H9 (cell line): ENCODE results near the gene ZSWIM6. TPM values are rescaled to one million over a fixed set of nuclear protein-coding genes. Genes with fewer than 3 reads are reported as not detected.

ENCODE experiments used
- DNase-seq: peaks from one replicate; pipeline ENCODE4 v3.0.0-alpha.2; 2017
- H2AFZ ChIP-seq: one replicate; pipeline ENCODE4 v1.6.1; 2013; ENCODE audit warnings: mild to moderate bottlenecking, low read length, control low read depth, moderate library complexity
- H2AK5ac ChIP-seq: 2 replicates; pipeline ENCODE4 v1.6.1; 2013; ENCODE audit warnings: low read length, control low read depth, mixed read lengths; ENCODE audit not compliant: insufficient read length
- H2BK120ac ChIP-seq: one replicate; pipeline ENCODE4 v1.6.1; 2013; ENCODE audit warnings: low read depth, mild to moderate bottlenecking, low read length, control low read depth, inconsistent platforms; ENCODE audit not compliant: poor library complexity, severe bottlenecking
- H2BK12ac ChIP-seq: 2 replicates; pipeline ENCODE4 v1.6.1; 2013; ENCODE audit warnings: low read length, control low read depth, mixed read lengths, low read depth; ENCODE audit not compliant: insufficient read length
- H2BK15ac ChIP-seq: 2 replicates; pipeline ENCODE4 v1.6.1; 2013; ENCODE audit warnings: low read depth, low read length, control low read depth
- H2BK20ac ChIP-seq: one replicate; pipeline ENCODE4 v1.6.1; 2013; ENCODE audit warnings: low read depth, mild to moderate bottlenecking, low read length, control low read depth, inconsistent platforms; ENCODE audit not compliant: poor library complexity, severe bottlenecking
- H2BK5ac ChIP-seq: 2 replicates; pipeline ENCODE4 v1.6.1; 2013; ENCODE audit warnings: low read length, control low read depth, mixed read lengths; ENCODE audit not compliant: insufficient read length
- H3K14ac ChIP-seq: 2 replicates; pipeline ENCODE4 v1.6.1; 2013; ENCODE audit warnings: low read length, control low read depth; ENCODE audit not compliant: insufficient read depth
- H3K18ac ChIP-seq: 2 replicates; pipeline ENCODE4 v1.6.1; 2013; ENCODE audit warnings: low read depth, mild to moderate bottlenecking, mixed read lengths, low read length, control low read depth; ENCODE audit not compliant: insufficient read length
- H3K23ac ChIP-seq: 2 replicates; pipeline ENCODE4 v1.6.1; 2013; ENCODE audit warnings: low read length, control low read depth, mixed read lengths, low read depth; ENCODE audit not compliant: insufficient read length
- H3K23me2 ChIP-seq: 2 replicates; pipeline ENCODE4 v1.6.1; 2013; ENCODE audit warnings: low read depth, mild to moderate bottlenecking, mixed read lengths, low read length, control low read depth; ENCODE audit not compliant: insufficient read length, poor library complexity, severe bottlenecking
- H3K27ac ChIP-seq: 2 replicates; pipeline ENCODE4 v1.5.1; 2013; ENCODE audit warnings: low read length, control low read depth, mixed read lengths, low read depth; ENCODE audit not compliant: insufficient read length
- H3K27me3 ChIP-seq: 2 replicates; pipeline ENCODE4 v1.6.1; 2013; ENCODE audit warnings: low read length, control low read depth, inconsistent platforms; ENCODE audit not compliant: insufficient read depth
- H3K4ac ChIP-seq: 2 replicates; pipeline ENCODE4 v1.6.1; 2013; ENCODE audit warnings: low read depth, mild to moderate bottlenecking, control low read depth, inconsistent platforms, low read length, moderate library complexity
- H3K4me1 ChIP-seq: 2 replicates; pipeline ENCODE4 v1.6.1; 2013; ENCODE audit warnings: low read length, control low read depth, inconsistent platforms; ENCODE audit not compliant: insufficient read depth
- H3K4me2 ChIP-seq: 2 replicates; pipeline ENCODE4 v1.6.1; 2013; ENCODE audit warnings: low read length, control low read depth, mixed read lengths; ENCODE audit not compliant: insufficient read length, insufficient read depth
- H3K56ac ChIP-seq: 2 replicates; pipeline ENCODE4 v1.6.1; 2013; ENCODE audit warnings: low read depth, mild to moderate bottlenecking, mixed read lengths, low read length, control low read depth; ENCODE audit not compliant: insufficient read length
- H3K79me1 ChIP-seq: 2 replicates; pipeline ENCODE4 v1.6.1; 2013; ENCODE audit warnings: low read depth, mild to moderate bottlenecking, moderate library complexity, low read length, control low read depth, inconsistent platforms; ENCODE audit not compliant: insufficient read depth, poor library complexity, severe bottlenecking
- H3K79me2 ChIP-seq: 2 replicates; pipeline ENCODE4 v1.6.1; 2013; ENCODE audit warnings: low read length, control low read depth, inconsistent platforms; ENCODE audit not compliant: insufficient read depth
- H3K9ac ChIP-seq: 2 replicates; pipeline ENCODE4 v1.6.1; 2013; ENCODE audit warnings: low read length, control low read depth, mixed read lengths; ENCODE audit not compliant: insufficient read length; ENCODE audit errors: extremely low read depth
- H3K9me3 ChIP-seq: one replicate; pipeline ENCODE4 v1.6.1; 2013; ENCODE audit warnings: low read depth, low read length, inconsistent platforms; ENCODE audit not compliant: control insufficient read depth
- H3T11ph ChIP-seq: one replicate; pipeline ENCODE4 v1.6.1; 2013; ENCODE audit warnings: mild to moderate bottlenecking, low read length, control low read depth, inconsistent platforms
- H4K20me1 ChIP-seq: one replicate; pipeline ENCODE4 v1.6.1; 2013; ENCODE audit not compliant: control insufficient read depth, insufficient read length, insufficient read depth
- H4K5ac ChIP-seq: 2 replicates; pipeline ENCODE4 v1.6.1; 2013; ENCODE audit warnings: low read depth, mild to moderate bottlenecking, mixed read lengths, low read length, control low read depth; ENCODE audit not compliant: insufficient read length
- H4K8ac ChIP-seq: replicated peaks from 2 replicates; pipeline ENCODE4 v1.6.1; 2013; ENCODE audit warnings: low read length, control low read depth, mixed read lengths, low read depth; ENCODE audit not compliant: insufficient read length
- H4K91ac ChIP-seq: 2 replicates; pipeline ENCODE4 v1.6.1; 2013; ENCODE audit warnings: low read depth, mild to moderate bottlenecking, moderate library complexity, mixed read lengths, low read length, control low read depth; ENCODE audit not compliant: insufficient read length
- H3K27ac Mint-ChIP-seq, 3 experiments: 2 replicates in 2 of 3; 3 replicates in 1 of 3; pipeline ENCODE4 v1.8.0; 2020 to 2021; ENCODE audit warnings: mixed read lengths in 3 of 3, mild to moderate bottlenecking in 1 of 3, moderate library complexity in 1 of 3
- H3K27me3 Mint-ChIP-seq: 2 replicates; pipeline ENCODE4 v1.8.0; 2021; ENCODE audit warnings: low read depth, mild to moderate bottlenecking, moderate library complexity, mixed read lengths
- H3K36me3 Mint-ChIP-seq, 3 experiments: 2 replicates in 2 of 3; 3 replicates in 1 of 3; pipeline ENCODE4 v1.8.0; 2020 to 2021; ENCODE audit warnings: low read depth in 3 of 3, mixed read lengths in 3 of 3; ENCODE audit not compliant: insufficient read depth in 1 of 3
- H3K4me1 Mint-ChIP-seq, 2 experiments: 2 replicates each; pipeline ENCODE4 v1.8.0; 2020; ENCODE audit warnings: mixed read lengths in 2 of 2
- H3K4me3 Mint-ChIP-seq, 2 experiments: 2 replicates in 1 of 2; 3 replicates in 1 of 2; pipeline ENCODE4 v1.8.0; 2020 to 2021; ENCODE audit warnings: mild to moderate bottlenecking in 2 of 2, mixed read lengths in 2 of 2, moderate library complexity in 1 of 2
- H3K9me3 Mint-ChIP-seq, 2 experiments: 2 replicates in 1 of 2; 3 replicates in 1 of 2; pipeline ENCODE4 v1.8.0; 2020; ENCODE audit warnings: mild to moderate bottlenecking in 2 of 2, mixed read lengths in 2 of 2, moderate library complexity in 1 of 2
- CTCF ChIP-seq: fragments of 200-600 bp; sonication (generic); conservative IDR thresholded peaks from 3 replicates; pipeline ENCODE4 v1.8.0; 2021; ENCODE audit warnings: antibody characterized with exemption, mild to moderate bottlenecking
- WGBS: extraction: QIAGEN DNeasy Blood & Tissue Kit; methylation state at CpG from one replicate; pipeline ENCODE4 v1.1.7; 2013; ENCODE audit warnings: missing lambda C conversion rate, low lambda C conversion rate, mixed read lengths; ENCODE audit not compliant: insufficient read length; ENCODE audit errors: extremely low coverage; 5-methylcytosine and 5-hydroxymethylcytosine counted together
- total RNA-seq: library from RNA; stranded (reverse); gene quantifications from 2 replicates; pipeline ENCODE4 v1.2.1, GENCODE V29; 2021

Gene ZSWIM6
- total RNA-seq, 1 experiment from 2014 or later = 11.5 TPM

- Histone ChIP-seq H2AFZ (no peak overlapping the region), H3K4me1 (no peaks in the 10 kb centered on the region), H4K20me1 (no peaks in the 10 kb centered on the region), H3K23ac (no peak overlapping the region), H4K5ac (no peak overlapping the region), H3K27ac (no peak overlapping the region), H2BK20ac (no peak overlapping the region), H4K8ac (no peak overlapping the region), H3K27me3 (no peaks in the 10 kb centered on the region), H3K79me1 (no peaks in the 10 kb centered on the region), H3K18ac (no peak overlapping the region), H3K79me2 (no peaks in the 10 kb centered on the region), H2BK5ac (no peak overlapping the region), H3K4me2 (no peak overlapping the region), H3K9ac (no peak overlapping the region), H2BK15ac (no peak overlapping the region), H4K91ac (no peak overlapping the region), H3K4ac (no peak overlapping the region), H3K14ac (no peak overlapping the region), H3K56ac (no peak overlapping the region), H2BK120ac (no peak overlapping the region), H3K23me2 (no peaks in the 10 kb centered on the region), H2BK12ac (no peak overlapping the region), H3T11ph (no peak overlapping the region), H2AK5ac (no peak overlapping the region), H3K9me3 (no peaks in the 10 kb centered on the region)
- H3K27ac Mint-ChIP-seq = no peak overlapping the region
- peaks cover 6% of the 10 kb centered on the region for H3K27me3 Mint-ChIP-seq
- TF ChIP-seq CTCF = no peak
- H3K4me1 Mint-ChIP-seq = peaks cover 0 to 2% of the 10 kb centered on the region in 2 experiments; a peak in 1 of 4 replicates
- no peak for DNase-seq
- peaks cover 0 to 3% (median 0%) of the 10 kb centered on the region in 3 experiments; a peak in 1 of 7 replicates for H3K36me3 Mint-ChIP-seq
- no peaks in the 10 kb centered on the region for H3K9me3 Mint-ChIP-seq
- H3K4me3 Mint-ChIP-seq = no peak overlapping the region
- no CpG with 5 or more reads among the region's 5 CpGs for WGBS
Observed at GRCh38 chr5:61570767-61571166, 238.7 kb downstream of the ZSWIM6 start.
